Stimulated activated CD4-positive, alpha-beta T cell treated with anti-CD3 and anti-CD28 coated beads, Interleukin-2, amount 100 ng/mL, for 4 hours (primary cell): ENCODE measurements around the gene PGC.

ENCODE experiments used
- DNase-seq: peaks from one replicate; pipeline ENCODE4 v3.0.0-alpha.2; 2020; ENCODE audit warnings: low read depth

Gene PGC

GRCh38 chr6:41730531-41731436 lies 16.4 kb downstream of the PGC start:
- no peak for DNase-seq

GRCh38 chr6:41729624-41730023 lies 17.6 kb downstream of the PGC start:
- no peak for DNase-seq

- no peak for DNase-seq
Measured at GRCh38 chr6:41728954-41729353, 18.2 kb downstream of the PGC start.

- no peak for DNase-seq
Measured at GRCh38 chr6:41728073-41728936, 18.9 kb downstream of the PGC start.

GRCh38 chr6:41727705-41728072 lies 19.5 kb downstream of the PGC start:
- no peak for DNase-seq

GRCh38 chr6:41726876-41727275 lies 20.3 kb downstream of the PGC start:
- no peak for DNase-seq

GRCh38 chr6:41724586-41725501 lies 22.4 kb downstream of the PGC start:
- DNase-seq, result no peak

- no peak for DNase-seq
Measured at GRCh38 chr6:41724228-41724580, 23.0 kb downstream of the PGC start.

- no peak for DNase-seq
Measured at GRCh38 chr6:41723530-41724227, 23.5 kb downstream of the PGC start.

GRCh38 chr6:41722969-41723529 lies 24.1 kb downstream of the PGC start:
- DNase-seq, result no peak

GRCh38 chr6:41721414-41721813 lies 25.8 kb downstream of the PGC start:
- DNase-seq, result no peak

GRCh38 chr6:41720783-41721182 lies 26.4 kb downstream of the PGC start:
- DNase-seq, result no peak

GRCh38 chr6:41720262-41720620 lies 27.0 kb downstream of the PGC start:
- no peak for DNase-seq

- DNase-seq, result no peak
Measured at GRCh38 chr6:41719436-41720261, 27.5 kb downstream of the PGC start.

- DNase-seq, result no peak
Measured at GRCh38 chr6:41718828-41719227, 28.4 kb downstream of the PGC start.

- no peak for DNase-seq
Measured at GRCh38 chr6:41717392-41717736, 29.8 kb downstream of the PGC start.

GRCh38 chr6:41716516-41717391 lies 30.4 kb downstream of the PGC start:
- no peak for DNase-seq

GRCh38 chr6:41715795-41716515 lies 31.2 kb downstream of the PGC start:
- no peak for DNase-seq
